Measurements from ENCODE around the gene KIZ.

Gene KIZ

DNA sequence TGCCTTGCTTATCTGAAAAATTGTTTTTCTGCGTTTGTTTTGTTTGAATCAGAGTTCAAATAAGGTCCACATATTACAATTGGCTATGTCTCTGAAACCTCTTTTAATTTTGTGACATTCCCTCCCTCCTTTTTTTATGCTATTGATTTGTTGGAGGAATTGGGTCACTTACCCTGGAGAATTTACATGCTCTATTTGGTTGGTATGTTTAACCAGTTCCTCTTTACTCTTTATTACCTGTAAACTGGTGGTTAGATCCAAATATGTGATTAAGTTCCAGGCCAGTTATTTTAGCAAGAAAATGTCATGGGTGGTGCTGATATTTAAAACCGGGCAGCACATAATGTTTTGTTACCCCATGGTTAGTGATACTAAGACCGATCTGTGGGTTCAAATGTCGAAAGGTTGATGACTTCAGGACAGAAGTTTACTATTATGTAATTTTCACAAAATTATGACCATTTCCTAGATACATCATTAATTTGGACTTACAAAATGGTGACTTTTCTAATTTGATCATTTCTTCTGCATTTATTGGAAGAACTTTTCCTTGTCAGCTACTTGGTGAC, 77.3 kb downstream of the KIZ start:
- H3K4me3 ChIP-seq (ENCODE audit: low read depth in 1 of 2, low read length in 2 of 2): no peak overlapping the region
- no peak overlapping the region for H2AFZ ChIP-seq (ENCODE audit: low read depth, low read length)
- H3K27ac ChIP-seq (ENCODE audit: low read length): no peak overlapping the region
- DNase-seq: no peak
- no peaks in the 10 kb centered on the region for H3K79me2 ChIP-seq (ENCODE audit: insufficient read depth, low read length)
- H3K4me2 ChIP-seq (ENCODE audit: insufficient read depth, low read length): no peak overlapping the region
- H3K4me1 ChIP-seq (ENCODE audit: insufficient read depth, low read length): no peaks in the 10 kb centered on the region
- H3K27me3 ChIP-seq (ENCODE audit: insufficient read depth, low read length, poor library complexity): no peaks in the 10 kb centered on the region
- H3K36me3 ChIP-seq (ENCODE audit: insufficient read depth, low read length): no peaks in the 10 kb centered on the region; the same call in 1 of the 2 replicates
- TF ChIP-seq EZH2 (IDR thresholded peaks at IDR 0.05; ENCODE audit: borderline replicate concordance, low read depth, low read length, severe bottlenecking): no peak
- TF ChIP-seq, protein P1, sequence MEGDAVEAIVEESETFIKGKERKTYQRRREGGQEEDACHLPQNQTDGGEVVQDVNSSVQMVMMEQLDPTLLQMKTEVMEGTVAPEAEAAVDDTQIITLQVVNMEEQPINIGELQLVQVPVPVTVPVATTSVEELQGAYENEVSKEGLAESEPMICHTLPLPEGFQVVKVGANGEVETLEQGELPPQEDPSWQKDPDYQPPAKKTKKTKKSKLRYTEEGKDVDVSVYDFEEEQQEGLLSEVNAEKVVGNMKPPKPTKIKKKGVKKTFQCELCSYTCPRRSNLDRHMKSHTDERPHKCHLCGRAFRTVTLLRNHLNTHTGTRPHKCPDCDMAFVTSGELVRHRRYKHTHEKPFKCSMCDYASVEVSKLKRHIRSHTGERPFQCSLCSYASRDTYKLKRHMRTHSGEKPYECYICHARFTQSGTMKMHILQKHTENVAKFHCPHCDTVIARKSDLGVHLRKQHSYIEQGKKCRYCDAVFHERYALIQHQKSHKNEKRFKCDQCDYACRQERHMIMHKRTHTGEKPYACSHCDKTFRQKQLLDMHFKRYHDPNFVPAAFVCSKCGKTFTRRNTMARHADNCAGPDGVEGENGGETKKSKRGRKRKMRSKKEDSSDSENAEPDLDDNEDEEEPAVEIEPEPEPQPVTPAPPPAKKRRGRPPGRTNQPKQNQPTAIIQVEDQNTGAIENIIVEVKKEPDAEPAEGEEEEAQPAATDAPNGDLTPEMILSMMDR (IDR thresholded peaks at IDR 0.05; ENCODE audit: borderline replicate concordance, extremely low read depth, low read length, poor library complexity, severe bottlenecking): no peak
- H3K9ac ChIP-seq (ENCODE audit: low read depth, low read length): no peak overlapping the region
- no peak for ATAC-seq (ENCODE audit: insufficient read depth, low read depth)
- no peaks in the 10 kb centered on the region for H4K20me1 ChIP-seq (ENCODE audit: insufficient read depth, low read length)
- no peaks in the 10 kb centered on the region for H3K9me3 ChIP-seq (ENCODE audit: insufficient read depth, low read length, severe bottlenecking)

DNA sequence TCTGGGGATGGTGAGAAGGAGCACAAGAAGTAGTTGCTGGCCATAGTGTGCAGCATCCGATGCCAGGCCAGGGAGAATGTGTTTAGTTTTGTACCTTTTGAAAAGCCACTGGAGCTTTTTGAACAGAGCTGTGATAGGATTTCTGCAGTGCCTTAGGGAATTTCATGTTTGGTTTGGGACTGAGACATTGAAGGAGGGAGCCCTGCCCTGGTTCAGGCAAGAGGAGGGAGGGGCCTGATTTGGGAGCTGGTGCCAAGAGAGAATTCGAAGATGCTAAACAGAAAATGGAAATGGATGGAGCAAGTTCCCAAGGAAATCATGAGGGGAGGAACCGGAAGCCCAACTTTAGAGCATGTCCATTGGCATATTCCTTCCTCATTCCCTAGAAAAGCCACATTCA, 80.7 kb downstream of the KIZ start:
- H2AFZ ChIP-seq (ENCODE audit: low read depth, low read length): no peak overlapping the region
- H3K4me3 ChIP-seq (ENCODE audit: low read depth in 1 of 2, low read length in 2 of 2): no peak overlapping the region
- no peak overlapping the region for H3K9ac ChIP-seq (ENCODE audit: low read depth, low read length)
- DNase-seq (no peak), ATAC-seq (ENCODE audit: insufficient read depth, low read depth) (no peak)
- H3K27me3 ChIP-seq (ENCODE audit: insufficient read depth, low read length, poor library complexity): no peaks in the 10 kb centered on the region
- H3K9me3 ChIP-seq (ENCODE audit: insufficient read depth, low read length, severe bottlenecking): no peaks in the 10 kb centered on the region
- H4K20me1 ChIP-seq (ENCODE audit: insufficient read depth, low read length): no peaks in the 10 kb centered on the region
- no peak overlapping the region for H3K27ac ChIP-seq (ENCODE audit: low read length)
- H3K36me3 ChIP-seq (ENCODE audit: insufficient read depth, low read length): no peaks in the 10 kb centered on the region; the same call in 1 of the 2 replicates
- H3K79me2 ChIP-seq (ENCODE audit: insufficient read depth, low read length): no peaks in the 10 kb centered on the region
- no peaks in the 10 kb centered on the region for H3K4me1 ChIP-seq (ENCODE audit: insufficient read depth, low read length)
- H3K4me2 ChIP-seq (ENCODE audit: insufficient read depth, low read length): no peak overlapping the region
- TF ChIP-seq, protein P1 (IDR thresholded peaks at IDR 0.05; ENCODE audit: borderline replicate concordance, extremely low read depth, low read length, poor library complexity, severe bottlenecking): no peak
- no peak for TF ChIP-seq EZH2 (IDR thresholded peaks at IDR 0.05; ENCODE audit: borderline replicate concordance, low read depth, low read length, severe bottlenecking)

DNA sequence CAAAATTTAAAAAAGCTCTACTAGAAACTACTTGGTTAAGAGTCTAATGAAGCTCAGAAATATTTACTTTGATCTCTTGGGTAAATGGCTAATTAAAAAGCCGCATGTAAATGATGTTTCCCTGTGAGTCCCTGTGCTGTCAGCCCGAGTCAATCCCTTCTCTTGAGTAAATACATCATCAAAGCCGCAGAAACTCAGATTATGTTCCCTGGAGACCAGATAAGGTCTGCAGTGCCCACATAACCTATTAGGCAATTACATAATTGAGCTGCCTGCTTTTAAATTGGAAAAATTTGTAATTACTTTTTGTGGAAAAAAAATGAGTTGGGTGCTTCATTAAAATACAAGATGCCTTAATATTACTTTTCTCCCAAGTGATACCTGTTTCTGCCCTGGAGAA, 83.1 kb downstream of the KIZ start:
- no peaks in the 10 kb centered on the region for H4K20me1 ChIP-seq (ENCODE audit: insufficient read depth, low read length)
- no peak for DNase-seq
- TF ChIP-seq EZH2 (IDR thresholded peaks at IDR 0.05; ENCODE audit: borderline replicate concordance, low read depth, low read length, severe bottlenecking): no peak

DNA sequence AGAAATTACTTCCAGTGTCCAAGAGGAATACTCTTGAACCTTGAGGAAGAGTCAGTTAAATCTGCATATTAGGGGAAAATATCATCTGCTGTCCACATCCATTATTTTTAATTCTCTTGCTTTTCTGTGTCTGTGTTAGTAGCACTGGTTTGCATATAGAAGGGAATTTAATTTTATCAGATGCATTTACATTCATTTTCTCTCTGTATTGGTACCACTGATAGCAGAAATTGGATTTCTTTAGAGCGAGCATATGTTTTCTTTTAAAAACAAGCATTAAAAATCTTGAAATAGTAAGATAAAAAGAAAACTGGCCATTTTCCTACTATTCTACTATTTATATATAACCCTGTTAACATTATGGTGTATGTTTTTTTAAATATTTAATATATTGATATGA, 83.8 kb downstream of the KIZ start:
- Histone ChIP-seq H3K27me3 (ENCODE audit: insufficient read depth, low read length, poor library complexity) (no peaks in the 10 kb centered on the region), H3K4me2 (ENCODE audit: insufficient read depth, low read length) (no peak overlapping the region), H3K4me1 (ENCODE audit: insufficient read depth, low read length) (no peaks in the 10 kb centered on the region), H3K79me2 (ENCODE audit: insufficient read depth, low read length) (no peaks in the 10 kb centered on the region), H3K4me3 (ENCODE audit: low read depth in 1 of 2, low read length in 2 of 2) (no peak overlapping the region), H4K20me1 (ENCODE audit: insufficient read depth, low read length) (no peaks in the 10 kb centered on the region), H2AFZ (ENCODE audit: low read depth, low read length) (no peak overlapping the region), H3K27ac (ENCODE audit: low read length) (no peak overlapping the region), H3K9ac (ENCODE audit: low read depth, low read length) (no peak overlapping the region), H3K9me3 (ENCODE audit: insufficient read depth, low read length, severe bottlenecking) (no peaks in the 10 kb centered on the region), H3K36me3 (ENCODE audit: insufficient read depth, low read length) (no peaks in the 10 kb centered on the region; the same call in 1 of the 2 replicates)
- ATAC-seq (ENCODE audit: insufficient read depth, low read depth): no peak
- TF ChIP-seq, protein P1 (IDR thresholded peaks at IDR 0.05; ENCODE audit: borderline replicate concordance, extremely low read depth, low read length, poor library complexity, severe bottlenecking): no peak
- no peak for TF ChIP-seq EZH2 (IDR thresholded peaks at IDR 0.05; ENCODE audit: borderline replicate concordance, low read depth, low read length, severe bottlenecking)
- DNase-seq: no peak

More for the DNA sequence above, 83.1 kb downstream of the KIZ start:
- no peaks in the 10 kb centered on the region for H3K9me3 ChIP-seq (ENCODE audit: insufficient read depth, low read length, severe bottlenecking)
- no peaks in the 10 kb centered on the region for H3K27me3 ChIP-seq (ENCODE audit: insufficient read depth, low read length, poor library complexity)
- H3K36me3 ChIP-seq (ENCODE audit: insufficient read depth, low read length): no peaks in the 10 kb centered on the region; the same call in 1 of the 2 replicates
- no peak overlapping the region for H3K4me2 ChIP-seq (ENCODE audit: insufficient read depth, low read length)
- no peaks in the 10 kb centered on the region for H3K4me1 ChIP-seq (ENCODE audit: insufficient read depth, low read length)
- H2AFZ ChIP-seq (ENCODE audit: low read depth, low read length): no peak overlapping the region
- no peak overlapping the region for H3K27ac ChIP-seq (ENCODE audit: low read length)
- no peaks in the 10 kb centered on the region for H3K79me2 ChIP-seq (ENCODE audit: insufficient read depth, low read length)
- no peak for ATAC-seq (ENCODE audit: insufficient read depth, low read depth)
- no peak overlapping the region for H3K9ac ChIP-seq (ENCODE audit: low read depth, low read length)
- no peak overlapping the region for H3K4me3 ChIP-seq (ENCODE audit: low read depth in 1 of 2, low read length in 2 of 2)

Measured in DND-41 (cell line).